GM21737 (cell line): Measurements from ENCODE around the gene HOXA11.

Experiments used
- ATAC-seq: cut with Tn5 transposase; IDR thresholded peaks from one replicate; pipeline ENCODE4 v1.9.1; 2021; ENCODE audit warnings: mild to moderate bottlenecking, moderate library complexity; ENCODE audit not compliant: unreplicated experiment

The HOXA11 gene

GRCh38 chr7:27185013-27185853 lies at the start of gene HOXA11:
Gene HOXA11 (minus strand): TSS chr7:27185232. CDS start chr7:27185144, 88 bp downstream.
- no peak for ATAC-seq

DNA sequence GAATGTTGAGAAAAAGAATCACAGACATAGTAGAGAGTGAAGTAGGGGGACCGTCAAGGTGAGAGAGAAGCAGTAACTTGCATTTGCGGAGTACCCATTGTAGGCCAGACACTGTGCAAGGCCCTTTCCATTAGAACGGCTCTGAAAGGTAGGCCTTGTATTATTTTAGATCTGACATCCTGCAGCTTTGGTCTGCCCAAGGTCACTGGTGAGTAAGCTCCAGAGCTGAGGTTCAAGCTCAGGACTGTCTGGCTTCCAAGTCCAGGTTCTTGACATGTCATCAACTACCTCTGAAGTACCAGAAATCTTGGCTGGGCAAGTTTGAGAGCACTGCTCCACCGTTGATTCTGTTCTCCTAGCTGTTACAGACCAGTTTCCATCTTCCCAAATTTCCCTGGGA lies 44.4 kb upstream of the HOXA11 start:
- no peak for ATAC-seq

- ATAC-seq = no peak
Measured at GRCh38 chr7:27224983-27225934, 40.2 kb upstream of the HOXA11 start.

DNA sequence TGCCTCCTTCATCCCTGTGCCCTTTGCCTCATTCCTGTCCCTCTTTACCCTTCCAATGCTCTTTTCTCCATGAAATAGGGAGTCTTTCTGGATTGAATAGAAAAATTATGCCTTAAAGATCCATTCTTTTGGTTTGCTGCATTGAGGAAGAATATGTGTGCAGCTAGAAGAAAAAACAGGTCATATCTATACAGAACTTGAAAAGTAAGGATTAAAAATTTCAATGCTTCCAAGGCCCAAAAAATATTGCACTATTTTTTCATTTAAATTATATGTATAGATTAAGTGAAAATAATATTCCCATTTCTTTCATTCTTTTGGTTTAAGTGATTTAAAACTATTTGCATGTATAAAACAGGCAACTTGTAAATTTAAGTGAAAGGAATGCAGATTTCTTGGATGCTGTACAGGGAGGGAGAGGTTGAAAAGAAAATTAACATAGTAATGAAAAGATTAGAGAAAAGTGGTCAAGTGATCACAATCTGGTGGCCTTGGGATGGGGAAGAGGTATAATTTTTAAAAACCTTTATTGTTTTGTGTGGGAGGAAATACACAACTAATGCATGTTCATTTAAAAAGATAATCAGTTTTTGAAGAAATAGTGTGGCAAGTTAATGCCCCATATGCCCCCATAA lies 39.0 kb upstream of the HOXA11 start:
- no peak for ATAC-seq

DNA sequence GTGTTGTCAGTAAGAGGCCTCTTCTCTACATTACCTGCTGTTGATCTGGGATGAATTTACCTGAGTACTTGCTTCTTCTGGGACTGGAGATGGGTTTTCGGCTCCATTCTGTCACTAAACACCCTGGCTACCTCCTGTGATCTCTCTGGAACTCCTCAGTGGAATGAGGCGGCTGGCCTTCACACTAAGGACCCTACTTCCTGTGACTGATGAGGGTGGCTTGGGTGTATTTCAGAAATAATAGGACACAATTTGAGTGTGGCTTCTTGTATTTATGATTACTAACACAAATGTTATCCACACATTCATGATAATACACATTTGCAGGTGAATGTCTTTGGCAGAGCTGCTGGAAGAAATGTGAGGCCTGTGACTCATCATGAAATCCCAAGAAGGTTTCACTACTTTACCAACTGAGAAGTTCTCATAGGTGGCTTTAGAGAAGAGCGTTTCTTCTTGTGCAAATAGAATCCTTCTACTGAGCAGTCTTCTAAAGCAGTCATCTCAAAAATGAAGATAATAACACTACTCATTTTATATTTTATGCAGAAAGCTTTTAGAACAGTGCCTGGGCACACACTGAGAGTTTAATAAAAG lies 36.3 kb upstream of the HOXA11 start:
- no peak for ATAC-seq

DNA sequence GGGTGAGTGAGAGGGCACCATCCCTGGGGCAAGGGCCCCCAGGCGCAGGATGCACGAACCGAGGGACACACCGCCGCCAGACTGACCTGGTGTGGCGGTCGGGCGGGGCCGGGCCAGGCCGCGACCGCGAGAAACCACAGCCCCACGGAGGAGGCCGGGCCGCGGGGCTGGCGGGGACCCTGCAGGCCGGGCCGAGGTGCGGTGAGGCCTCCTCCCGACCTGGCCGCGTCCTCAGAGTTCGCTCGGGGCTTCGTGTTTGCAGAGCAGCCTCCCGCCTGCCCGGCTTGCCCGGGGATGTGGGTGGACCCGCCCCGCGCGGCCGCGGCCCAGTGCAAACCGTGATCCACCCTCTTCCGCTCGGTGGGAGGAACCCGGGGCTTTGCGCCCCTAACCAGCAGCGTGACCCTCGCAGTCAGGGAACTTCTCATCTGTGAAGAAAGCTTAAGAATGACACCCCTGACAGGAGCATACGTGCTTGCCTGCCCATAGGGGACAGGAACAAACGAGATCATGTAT lies 35.5 kb upstream of the HOXA11 start:
- no peak for ATAC-seq

DNA sequence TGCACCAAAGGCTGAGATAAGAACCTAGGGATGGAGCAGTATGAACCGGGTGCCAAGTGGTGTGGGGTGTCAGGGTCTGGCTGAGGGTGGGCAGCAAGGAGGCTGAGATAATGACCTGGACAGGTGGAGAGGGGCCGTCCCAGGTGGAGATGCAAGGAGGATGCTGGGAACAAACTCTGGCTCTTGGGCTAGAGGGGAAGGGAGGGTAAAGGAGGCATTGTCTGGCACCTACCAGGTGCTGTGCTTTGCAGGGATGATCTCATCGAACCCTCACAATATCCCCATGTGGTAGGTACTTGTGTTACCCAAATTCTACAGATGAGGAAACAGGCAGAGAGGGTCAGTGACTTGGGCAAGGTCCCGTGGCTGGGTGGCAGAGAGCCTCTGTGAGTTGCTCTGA lies 34.8 kb upstream of the HOXA11 start:
- no peak for ATAC-seq

DNA sequence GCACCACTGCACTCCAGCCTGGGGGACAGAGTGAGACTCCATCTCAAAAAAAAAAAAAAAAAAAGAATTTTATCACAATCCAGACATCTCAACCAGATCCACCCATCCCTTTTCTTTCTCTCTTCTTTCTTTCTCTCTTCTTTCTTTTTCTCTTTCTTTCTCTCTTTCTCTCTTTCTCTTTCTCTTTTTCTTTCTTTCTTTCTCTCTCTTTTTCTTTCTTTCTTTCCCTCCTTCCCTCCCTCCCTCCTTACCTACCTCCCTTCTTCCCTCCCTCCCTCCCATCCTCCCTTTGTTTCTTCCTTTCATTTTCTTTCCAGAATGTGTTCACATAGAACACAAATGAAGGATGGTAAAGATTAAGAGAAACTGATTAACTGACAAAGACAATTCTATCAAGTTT lies 32.9 kb upstream of the HOXA11 start:
- no peak for ATAC-seq

GRCh38 chr7:27215356-27215755 lies 30.3 kb upstream of the HOXA11 start:
- no peak for ATAC-seq

DNA sequence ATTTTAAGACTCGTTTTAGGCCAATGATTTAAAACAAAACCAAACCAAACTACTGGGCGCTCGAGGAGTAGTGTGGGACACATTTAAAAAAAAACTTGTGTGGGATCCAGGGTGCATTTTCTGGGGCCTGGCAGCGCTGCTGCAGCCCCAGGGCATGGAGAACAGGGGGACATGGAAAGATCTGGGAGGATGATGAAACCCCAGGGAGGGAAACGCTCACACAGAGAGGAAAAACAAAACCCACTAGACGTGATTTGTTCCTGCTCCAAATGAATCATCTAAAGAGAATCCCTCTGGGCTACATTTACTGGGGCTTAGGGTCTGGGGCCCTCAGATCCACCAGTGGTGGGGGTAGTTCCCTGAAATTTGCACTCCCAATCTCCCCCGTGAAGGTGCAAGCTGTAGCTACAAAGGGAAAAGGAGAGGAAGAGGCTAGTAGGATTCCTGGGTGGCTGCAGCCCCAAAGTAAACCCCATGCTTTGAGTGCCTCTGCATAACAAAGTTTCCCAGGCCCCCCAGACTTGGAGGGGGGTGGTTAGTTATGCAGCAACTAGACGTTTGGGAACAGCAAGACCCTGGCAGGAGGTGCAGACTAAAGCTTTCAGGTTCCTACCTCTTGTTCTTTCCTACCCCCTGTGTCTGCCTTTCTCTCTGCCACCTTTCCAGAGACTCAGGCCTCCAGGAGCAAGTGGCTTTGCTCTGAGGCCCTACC lies 29.4 kb upstream of the HOXA11 start:
- ATAC-seq = no peak

DNA sequence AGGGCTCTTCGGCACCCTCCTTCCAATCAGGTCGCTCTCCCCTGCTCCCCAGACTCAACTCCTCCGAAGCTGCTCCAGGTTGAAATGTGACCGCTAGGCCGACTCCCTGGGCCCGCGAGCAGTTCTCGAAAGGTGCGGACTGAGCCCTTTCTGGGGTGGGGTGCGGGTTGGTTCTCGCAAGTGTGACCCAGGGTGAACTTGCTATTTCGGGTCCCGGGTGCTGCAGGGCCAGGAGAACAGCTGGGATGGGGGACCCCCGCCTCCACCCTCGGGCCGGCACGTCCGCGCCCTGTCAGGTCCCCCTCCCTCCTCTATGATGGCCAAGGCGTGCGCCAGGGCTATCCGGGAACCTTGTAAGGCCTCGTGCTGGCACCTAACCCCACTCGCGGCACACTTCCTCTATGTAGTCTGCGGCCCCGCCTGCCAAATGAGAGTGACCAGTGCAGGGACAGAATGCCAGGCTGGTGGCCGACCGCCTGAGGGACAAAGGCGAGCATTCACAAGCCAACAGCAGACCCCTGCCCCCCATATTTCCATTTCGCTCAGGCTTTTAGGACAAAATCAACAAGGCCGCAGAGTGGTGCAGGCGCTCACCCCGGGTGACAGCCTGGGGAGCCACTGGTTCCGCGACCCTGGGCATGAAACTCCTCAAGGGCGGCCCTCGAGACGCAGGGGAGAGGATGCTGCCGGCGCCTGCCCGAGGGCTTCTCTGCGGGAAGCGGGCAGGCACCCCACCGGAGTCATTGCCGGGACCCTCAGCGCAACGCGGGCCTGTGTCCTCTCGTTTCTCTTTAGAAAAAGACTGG lies 28.6 kb upstream of the HOXA11 start:
- no peak for ATAC-seq

- no peak for ATAC-seq
Measured at GRCh38 chr7:27212497-27213432, 27.7 kb upstream of the HOXA11 start.

GRCh38 chr7:27211764-27212204 lies 26.8 kb upstream of the HOXA11 start:
- ATAC-seq = no peak

GRCh38 chr7:27211084-27211446 lies 26.0 kb upstream of the HOXA11 start:
- no peak for ATAC-seq

DNA sequence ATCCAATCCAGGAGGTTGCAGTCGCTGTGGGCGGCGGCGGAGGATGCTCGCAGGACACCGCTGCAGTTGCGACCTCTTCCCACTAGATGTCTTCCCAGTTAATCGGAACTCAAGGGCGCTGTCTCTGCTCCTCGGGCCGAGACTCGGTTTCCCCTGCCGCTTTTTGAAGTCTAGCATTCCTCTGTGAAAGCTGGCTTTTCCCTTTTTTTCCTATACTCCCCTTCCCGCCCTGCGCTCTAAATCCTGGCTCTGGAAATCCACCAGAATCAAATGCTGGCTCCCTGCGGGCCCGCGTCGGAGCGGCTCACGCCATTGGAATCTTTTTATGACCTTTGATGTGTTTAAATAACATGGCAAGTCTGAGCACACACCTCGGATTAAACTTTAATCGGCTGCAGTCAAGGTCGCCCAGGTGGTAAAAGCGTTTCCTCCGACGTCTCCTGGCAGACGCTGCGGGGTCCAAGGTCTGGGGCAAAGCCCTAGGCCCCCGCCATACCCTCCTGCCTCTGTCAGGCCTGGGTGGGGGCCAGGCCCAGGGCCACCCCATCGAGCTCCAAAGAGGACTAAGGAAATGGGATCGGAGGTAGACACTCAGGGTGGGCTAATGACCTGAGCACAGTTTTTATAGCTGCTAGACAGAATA lies 25.5 kb upstream of the HOXA11 start:
- ATAC-seq = no peak

GRCh38 chr7:27209933-27210440 lies 25.0 kb upstream of the HOXA11 start:
- ATAC-seq = no peak

DNA sequence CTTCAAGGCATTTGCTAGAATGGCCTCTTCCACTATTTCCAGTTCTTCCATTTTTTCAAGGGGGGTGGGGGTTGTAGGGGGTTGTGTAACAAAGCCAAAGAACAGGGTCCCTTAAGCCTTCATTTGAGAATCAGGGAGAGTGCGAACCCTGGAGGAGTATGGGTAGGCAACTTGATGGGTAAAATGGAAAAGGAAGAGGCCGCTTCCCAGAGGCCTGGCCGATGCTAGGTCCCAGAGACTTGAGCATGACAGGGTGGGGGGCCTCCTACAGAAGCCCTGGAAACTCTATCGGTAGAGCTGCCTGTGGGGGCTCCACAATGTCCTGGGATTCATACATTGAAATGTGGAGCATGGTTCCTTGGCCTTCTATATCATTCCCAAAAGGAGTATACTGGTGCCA lies 24.0 kb upstream of the HOXA11 start:
- no peak for ATAC-seq
